HepG2 (cell line): Measurements from ENCODE around the gene SLC16A13. TPM values are rescaled to one million over a fixed set of nuclear protein-coding genes. Genes with fewer than 3 reads are reported as not detected.

Experiments used
- ATAC-seq: fragments of 200-7000 bp; cut with Tn5 transposase; 3 replicates; pipeline ENCODE4 v1.9.1; 2020; ENCODE audit warnings: mild to moderate bottlenecking, moderate library complexity
- BruUV-seq: library from RNA; stranded (reverse); fragments of 400-500 nt; replicated peaks from 2 replicates; lab custom pipeline; 2021; lab: Mats Ljungman, UMichigan
- CTCF ChIA-PET: fragments of 300-600 bp; formaldehyde crosslinking; extraction: SDS; loops from one replicate; lab custom pipeline; 2021; ENCODE audit warnings: low total read pairs, inconsistent platforms, low intra/inter-chr PET ratio; lab: Yijun Ruan, JAX
- POLR2A ChIA-PET: fragments of 350-600 bp; sonication (Branson Sonifier 250); formaldehyde crosslinking; loops from one replicate; lab custom pipeline; 2020; ENCODE audit warnings: antibody characterized with exemption, inconsistent platforms; lab: Yijun Ruan, JAX
- DNase-seq: peaks from one replicate; pipeline ENCODE4 v3.0.0-alpha.2; 2015; ENCODE audit warnings: low spot score
- FAIRE-seq: peaks from 3 replicates; lab custom pipeline; 2011; peaks lifted over from hg19 to GRCh38; lab: Jason Lieb, UNC
- H2AFZ ChIP-seq: one replicate; pipeline ENCODE4 v1.6.1; 2011; ENCODE audit warnings: low read length, inconsistent platforms
- H3K27ac ChIP-seq: fragments of 300-600 bp; 3 replicates; pipeline ENCODE4 v1.8.0; 2011; ENCODE audit warnings: mixed run types, mild to moderate bottlenecking, mixed read lengths, low read length, inconsistent platforms; ENCODE audit not compliant: insufficient read depth; ENCODE audit errors: extremely low read length
- H3K27me3 ChIP-seq, 2 experiments: fragments of 200-600 bp in 1 of 2; 2 replicates in 1 of 2; 3 replicates in 1 of 2; pipeline versions ENCODE4 v1.6.0 to v1.8.0; 2011; ENCODE audit warnings: low read length in 2 of 2, mild to moderate bottlenecking in 2 of 2, moderate library complexity in 2 of 2, inconsistent platforms in 1 of 2; ENCODE audit not compliant: insufficient read depth in 2 of 2, control insufficient read depth in 1 of 2
- H3K36me3 ChIP-seq, 2 experiments: fragments of 200-600 bp in 1 of 2; replicated peaks in 1 of 2; 2 replicates in 1 of 2; 3 replicates in 1 of 2; pipeline versions ENCODE4 v1.5.1 to v1.8.0; 2011; ENCODE audit warnings: low read length in 2 of 2, inconsistent platforms in 1 of 2; ENCODE audit not compliant: insufficient read depth in 2 of 2, control insufficient read depth in 1 of 2
- H3K4me1 ChIP-seq: 2 replicates; pipeline ENCODE4 v1.5.1; 2012; ENCODE audit warnings: low read length, inconsistent platforms; ENCODE audit not compliant: insufficient read depth
- H3K4me2 ChIP-seq: 2 replicates; pipeline ENCODE4 v1.6.0; 2011; ENCODE audit warnings: low read depth, low read length, inconsistent platforms
- H3K4me3 ChIP-seq, 3 experiments: fragments of 200-600 bp in 1 of 3; sonication (generic), shearing (Covaris generic) in 1 of 3; replicated peaks in 1 of 3; 2 replicates each; pipeline ENCODE4 v1.5.1; 2011 to 2016; ENCODE audit warnings: low read length in 3 of 3, inconsistent platforms in 2 of 3, low read depth in 2 of 3, mild to moderate bottlenecking in 2 of 3, control low read depth in 1 of 3, mixed read lengths in 1 of 3; ENCODE audit not compliant: insufficient read depth in 1 of 3
- H3K79me2 ChIP-seq: one replicate; pipeline ENCODE4 v1.6.1; 2011; ENCODE audit warnings: low read length, inconsistent platforms; ENCODE audit not compliant: insufficient read depth
- H3K9ac ChIP-seq: 2 replicates; pipeline ENCODE4 v1.6.0; 2011; ENCODE audit warnings: mild to moderate bottlenecking, low read depth, low read length, inconsistent platforms; ENCODE audit not compliant: insufficient read depth
- H3K9me3 ChIP-seq: 2 replicates; pipeline ENCODE4 v1.5.1; 2012; ENCODE audit warnings: mild to moderate bottlenecking, low read length
- H4K20me1 ChIP-seq: 2 replicates; pipeline ENCODE4 v1.6.0; 2011; ENCODE audit warnings: inconsistent platforms, mild to moderate bottlenecking, low read length, moderate library complexity; ENCODE audit not compliant: insufficient read depth
- CEBPB ChIP-seq: IDR thresholded peaks from 2 replicates; pipeline ENCODE4 v1.6.1; 2011; ENCODE audit warnings: low read depth, low read length, improper control_type of control experiment, borderline replicate concordance
- CERS6 ChIP-seq: sonication (generic); formaldehyde crosslinking; IDR thresholded peaks from 2 replicates; pipeline ENCODE4 v1.5.0; 2020; ENCODE audit warnings: missing genetic modification reagents
- E2F1 ChIP-seq: sonication (generic); formaldehyde crosslinking; IDR thresholded peaks from 2 replicates; pipeline ENCODE4 v1.5.0; 2020; ENCODE audit warnings: missing genetic modification reagents
- ERF ChIP-seq: IDR thresholded peaks from 2 replicates; pipeline ENCODE4 v1.6.1; 2018; ENCODE audit warnings: missing biosample characterization, missing genetic modification reagents
- NFKBIZ ChIP-seq: IDR thresholded peaks from 2 replicates; pipeline ENCODE4 v1.6.1; 2018; ENCODE audit warnings: missing genetic modification reagents, missing compliant biosample characterization
- RAD51 ChIP-seq: fragments of 450-650 bp; IDR thresholded peaks from 2 replicates; pipeline ENCODE4 v1.6.1; 2016; ENCODE audit warnings: borderline replicate concordance
- SMAD1 ChIP-seq: sonication (generic); formaldehyde crosslinking; IDR thresholded peaks from 2 replicates; pipeline ENCODE4 v1.4.0; 2020; ENCODE audit warnings: missing genetic modification reagents, low read depth, mild to moderate bottlenecking, borderline replicate concordance
- SNAPC2 ChIP-seq: sonication (generic); formaldehyde crosslinking; IDR thresholded peaks from 2 replicates; pipeline ENCODE4 v1.8.1; 2022; ENCODE audit warnings: mild to moderate bottlenecking, missing genetic modification reagents
- SPEN ChIP-seq: sonication (generic); formaldehyde crosslinking; IDR thresholded peaks from 2 replicates; pipeline ENCODE4 v1.5.1; 2020; ENCODE audit warnings: low read depth, mild to moderate bottlenecking, missing genetic modification reagents
- TBX3 ChIP-seq: fragments of 450-650 bp; IDR thresholded peaks from 2 replicates; pipeline ENCODE4 v1.6.1; 2017; ENCODE audit warnings: antibody characterized with exemption, mild to moderate bottlenecking, inconsistent platforms, borderline replicate concordance
- XRCC5 ChIP-seq: fragments of 200-400 bp; formaldehyde crosslinking; optimal IDR thresholded peaks from 2 replicates; pipeline ENCODE3; 2017; ENCODE audit warnings: mild to moderate bottlenecking, low read length
- ZIK1 ChIP-seq: sonication (generic); formaldehyde crosslinking; IDR thresholded peaks from 2 replicates; pipeline ENCODE4 v1.5.0; 2020; ENCODE audit warnings: mild to moderate bottlenecking, low read depth, missing genetic modification reagents, borderline replicate concordance
- ZMAT3 ChIP-seq: sonication (generic); formaldehyde crosslinking; conservative IDR thresholded peaks from 2 replicates; pipeline ENCODE4 v1.7.0; 2021; ENCODE audit warnings: missing genetic modification reagents
- ZNF317 ChIP-seq: sonication (generic); formaldehyde crosslinking; IDR thresholded peaks from 2 replicates; pipeline ENCODE4 v1.5.0; 2020; ENCODE audit warnings: mild to moderate bottlenecking, missing genetic modification reagents
- ZNF841 ChIP-seq: sonication (generic); formaldehyde crosslinking; IDR thresholded peaks from 2 replicates; pipeline ENCODE4 v1.8.1; 2023; ENCODE audit warnings: missing genetic modification reagents, borderline replicate concordance
- WGBS: methylation state at CpG from one replicate; pipeline ENCODE4 v1.1.6; 2017; ENCODE audit warnings: low lambda C conversion rate; 5-methylcytosine and 5-hydroxymethylcytosine counted together
- in situ Hi-C: cut with HindIII; loops from 2 replicates; pipeline ENCODE4 v1.10.0; 2017; ENCODE audit warnings: low pct_unique_long_range_greater_than_20kb; ENCODE audit not compliant: extremely low pct_ligation_motif_present
- intact Hi-C: fragments of 100-400 bp; cut with micrococcal nuclease; formaldehyde crosslinking; loops from one replicate; pipeline ENCODE4 v1.10.0; 2022; ENCODE audit not compliant: unreplicated experiment
- polyA plus RNA-seq, 8 experiments: library from polyadenylated mRNA; depleted of rRNA in 3 of 8; stranded (reverse) in 7 of 8; unstranded in 1 of 8; fragments of >200 nt; fragmentation: Illumina TruSeq in 4 of 8; extraction: Trizol in 4 of 8; gene quantifications; 2 replicates each; pipeline versions ENCODE4 v1.2.1 to v1.2.3, GENCODE V29; 2011 to 2016; ENCODE audit warnings: low read depth in 4 of 8, missing spikeins in 1 of 8, mixed read lengths in 1 of 8; ENCODE audit not compliant: insufficient read depth in 1 of 8
- total RNA-seq, 5 experiments: library from RNA; depleted of rRNA; stranded (reverse); fragments of >200 nt; fragmentation: Illumina TruSeq; extraction: Trizol; gene quantifications; 2 replicates each; pipeline ENCODE4 v1.2.3, GENCODE V29; 2016; ENCODE audit warnings: low read depth in 1 of 5

Gene SLC16A13
- total and polyA plus RNA-seq, 2 of the 13 experiments (the other 11 are each of a cell fraction or from before 2014, with no cell fraction given), result 2.2 to 3.0 TPM

GRCh38 chr17:7068268-7068667 is 32.5 kb downstream of the SLC16A13 start:
- Histone ChIP-seq H3K9me3 (peaks cover 11% of the 10 kb centered on the region), H3K4me1 (no peaks in the 10 kb centered on the region), H3K9ac (no peak overlapping the region), H3K27ac (no peak overlapping the region), H3K36me3 (no peaks in the 10 kb centered on the region), H3K27me3 (peaks cover 0 to 9% of the 10 kb centered on the region in 2 experiments; a peak in 1 of 5 replicates), H4K20me1 (no peaks in the 10 kb centered on the region), H2AFZ (no peak overlapping the region), H3K4me2 (no peak overlapping the region), H3K4me3 (no peak overlapping the region), H3K79me2 (no peaks in the 10 kb centered on the region)
- WGBS, result 0% methylated on average over 1 of the region's 1 CpG
- in situ Hi-C loops, result no loop called here
- no TSS peak for BruUV-seq
- DNase-seq (no peak), FAIRE-seq (no peak), ATAC-seq (no peak)
- CTCF ChIA-PET, result no interaction called here
- POLR2A ChIA-PET, result no interaction called here
- peak; percentile 96; the same call in 1 of the 2 replicates for TF ChIP-seq ZNF841
- no peak for TF ChIP-seq CEBPB
- no peak for TF ChIP-seq TBX3
- no peak for TF ChIP-seq ZMAT3 (CRISPR knock-in tag)
- no peak for TF ChIP-seq SMAD1 (CRISPR knock-in tag)
- intact Hi-C loops, result no loop called here

GRCh38 chr17:7070712-7071111 is 34.9 kb downstream of the SLC16A13 start:
- POLR2A ChIA-PET, result no interaction called here
- TF ChIP-seq SPEN (CRISPR knock-in tag) (no peak), RAD51 (no peak), SNAPC2 (CRISPR knock-in tag) (no peak), ZNF317 (CRISPR knock-in tag) (no peak), CERS6 (CRISPR knock-in tag) (no peak), ERF (CRISPR knock-in tag) (no peak), E2F1 (CRISPR knock-in tag) (no peak), NFKBIZ (no peak), XRCC5 (no peak), ZIK1 (CRISPR knock-in tag) (no peak)

More at GRCh38 chr17:7070712-7071111, 34.9 kb downstream of the SLC16A13 start:
- no TSS peak for BruUV-seq
- ATAC-seq (no peak), FAIRE-seq (no peak), DNase-seq (no peak)
- Histone ChIP-seq H3K4me3 (no peak overlapping the region), H3K9ac (no peak overlapping the region), H3K4me1 (no peaks in the 10 kb centered on the region), H3K27me3 (no peaks in the 10 kb centered on the region; a peak in 2 of 5 replicates), H3K79me2 (no peaks in the 10 kb centered on the region), H3K4me2 (no peak overlapping the region), H4K20me1 (no peaks in the 10 kb centered on the region), H3K27ac (no peak overlapping the region), H3K36me3 (no peaks in the 10 kb centered on the region), H3K9me3 (peaks cover 11% of the 10 kb centered on the region), H2AFZ (no peak overlapping the region)
- intact Hi-C loops, result no loop called here
- in situ Hi-C loops, result no loop called here
- CTCF ChIA-PET, result no interaction called here
- no CpG with 5 or more reads among the region's 3 CpGs for WGBS
